IMR-90 (cell line): ENCODE measurements around the gene CACNG6. TPM values are rescaled to one million over a fixed set of nuclear protein-coding genes. Genes with fewer than 3 reads are reported as not detected.

Source experiments
- ATAC-seq: fragments of 200-7000 bp; cut with Tn5 transposase; 2 replicates; pipeline ENCODE4 v1.9.1; 2020; ENCODE audit warnings: low read depth, mild to moderate bottlenecking, moderate library complexity
- BruUV-seq: library from RNA; stranded (reverse); fragments of 400-500 nt; replicated peaks from 2 replicates; lab custom pipeline; 2021; lab: Mats Ljungman, UMichigan
- CTCF ChIA-PET: fragments of 300-600 bp; formaldehyde crosslinking; extraction: SDS; loops from one replicate; lab custom pipeline; 2021; ENCODE audit warnings: antibody characterized with exemption; lab: Yijun Ruan, JAX
- POLR2A ChIA-PET: fragments of 300-600 bp; sonication (Branson Sonifier 250); formaldehyde crosslinking; loops from one replicate; lab custom pipeline; 2022; ENCODE audit warnings: antibody characterized with exemption; ENCODE audit not compliant: unreplicated experiment; lab: Charles Lee
- DNase-seq: peaks from one replicate; pipeline ENCODE4 v3.0.0; 2013
- H2AFZ ChIP-seq: replicated peaks from 2 replicates; pipeline ENCODE3; 2013; ENCODE audit warnings: low read length, mild to moderate bottlenecking; ENCODE audit not compliant: poor library complexity
- H2AK5ac ChIP-seq: 2 replicates; pipeline ENCODE4 v1.6.1; 2013; ENCODE audit warnings: low read depth, low read length, inconsistent platforms
- H2AK9ac ChIP-seq: replicated peaks from 2 replicates; pipeline ENCODE3; 2013; ENCODE audit warnings: mild to moderate bottlenecking, low read depth, low read length, moderate library complexity; ENCODE audit not compliant: poor library complexity
- H2BK120ac ChIP-seq: 2 replicates; pipeline ENCODE4 v1.6.1; 2013; ENCODE audit warnings: low read depth, low read length, inconsistent platforms
- H2BK15ac ChIP-seq: 3 replicates; pipeline ENCODE4 v1.6.1; 2013; ENCODE audit warnings: low read depth, low read length, inconsistent platforms
- H2BK20ac ChIP-seq: 2 replicates; pipeline ENCODE4 v1.6.1; 2013; ENCODE audit warnings: low read depth, mild to moderate bottlenecking, inconsistent platforms, low read length, moderate library complexity
- H2BK5ac ChIP-seq: 2 replicates; pipeline ENCODE4 v1.6.1; 2013; ENCODE audit warnings: mild to moderate bottlenecking, low read depth, low read length, inconsistent platforms; ENCODE audit not compliant: poor library complexity, severe bottlenecking
- H3K14ac ChIP-seq: replicated peaks from 2 replicates; pipeline ENCODE4 v1.6.1; 2013; ENCODE audit warnings: low read depth, low read length, inconsistent platforms
- H3K18ac ChIP-seq: 2 replicates; pipeline ENCODE4 v1.6.1; 2013; ENCODE audit warnings: low read depth, low read length, control low read depth
- H3K23ac ChIP-seq: 2 replicates; pipeline ENCODE4 v1.6.1; 2013; ENCODE audit warnings: low read depth, low read length, inconsistent platforms
- H3K27ac ChIP-seq: 2 replicates; pipeline ENCODE4 v1.5.1; 2013; ENCODE audit warnings: mild to moderate bottlenecking, control low read depth, low read length; ENCODE audit not compliant: insufficient read depth
- H3K27me3 ChIP-seq: 2 replicates; pipeline ENCODE4 v1.6.1; 2013; ENCODE audit warnings: low read length; ENCODE audit not compliant: control insufficient read depth, insufficient read depth
- H3K36me3 ChIP-seq: 2 replicates; pipeline ENCODE4 v1.6.1; 2013; ENCODE audit warnings: low read length, mixed read lengths; ENCODE audit not compliant: control insufficient read depth, insufficient read depth
- H3K4ac ChIP-seq: 2 replicates; pipeline ENCODE4 v1.6.1; 2013; ENCODE audit warnings: low read depth, low read length, inconsistent platforms
- H3K4me1 ChIP-seq: 2 replicates; pipeline ENCODE4 v1.6.1; 2013; ENCODE audit warnings: low read length, mixed read lengths; ENCODE audit not compliant: control insufficient read depth, insufficient read depth
- H3K4me2 ChIP-seq: 2 replicates; pipeline ENCODE4 v1.6.1; 2013; ENCODE audit warnings: low read depth, mild to moderate bottlenecking, control low read depth, low read length, moderate library complexity
- H3K4me3 ChIP-seq: 2 replicates; pipeline ENCODE4 v1.5.1; 2013; ENCODE audit warnings: low read depth, mild to moderate bottlenecking, control low read depth, low read length, moderate library complexity; ENCODE audit not compliant: insufficient read depth
- H3K56ac ChIP-seq: 2 replicates; pipeline ENCODE4 v1.6.1; 2013; ENCODE audit warnings: low read length, inconsistent platforms; ENCODE audit not compliant: insufficient read depth; ENCODE audit errors: extremely low read depth
- H3K79me1 ChIP-seq, 2 experiments: 2 replicates each; pipeline ENCODE4 v1.6.1; 2013; ENCODE audit warnings: low read length in 2 of 2, inconsistent platforms in 1 of 2, low read depth in 1 of 2
- H3K9ac ChIP-seq: 2 replicates; pipeline ENCODE4 v1.6.1; 2013; ENCODE audit warnings: low read depth, low read length, control low read depth
- H3K9me1 ChIP-seq: 2 replicates; pipeline ENCODE4 v1.6.1; 2013; ENCODE audit warnings: low read length, inconsistent platforms; ENCODE audit not compliant: insufficient read depth
- H3K9me3 ChIP-seq: 2 replicates; pipeline ENCODE4 v1.6.1; 2013; ENCODE audit warnings: low read length; ENCODE audit not compliant: control insufficient read depth, insufficient read depth
- H4K20me1 ChIP-seq: 2 replicates; pipeline ENCODE4 v1.6.1; 2013; ENCODE audit warnings: low read length, inconsistent platforms; ENCODE audit not compliant: insufficient read depth
- H4K5ac ChIP-seq: 2 replicates; pipeline ENCODE4 v1.6.1; 2013; ENCODE audit warnings: mild to moderate bottlenecking, low read depth, low read length, control low read depth
- H4K8ac ChIP-seq, 2 experiments: 2 replicates each; pipeline ENCODE4 v1.6.1; 2013; ENCODE audit warnings: low read depth in 2 of 2, low read length in 2 of 2, control low read depth in 1 of 2, inconsistent platforms in 1 of 2
- H4K91ac ChIP-seq: 2 replicates; pipeline ENCODE4 v1.6.1; 2013; ENCODE audit warnings: low read depth, low read length, inconsistent platforms; ENCODE audit not compliant: insufficient read depth
- CHD1 ChIP-seq: IDR thresholded peaks from 2 replicates; pipeline ENCODE4 v1.6.1; 2012; ENCODE audit warnings: low read depth, low read length, improper control_type of control experiment
- WGBS, 2 experiments: methylation state at CpG; one replicate each; pipeline versions ENCODE4 v1.1.5 to v1.1.7; 2013; ENCODE audit warnings: missing lambda C conversion rate in 2 of 2; ENCODE audit not compliant: insufficient read length in 1 of 2; ENCODE audit errors: extremely low coverage in 2 of 2; 5-methylcytosine and 5-hydroxymethylcytosine counted together
- dilution Hi-C: fragments of 300-500 bp; cut with HindIII; formaldehyde crosslinking; loops from one replicate; pipeline ENCODE4 v1.14.3; 2018; ENCODE audit warnings: low sequenced_read_pairs; ENCODE audit not compliant: unreplicated experiment
- in situ Hi-C: fragments of 300-500 bp; cut with MboI; formaldehyde crosslinking; loops from 3 replicates; pipeline ENCODE4 v1.14.3; 2019; ENCODE audit warnings: low sequenced_read_pairs, inconsistent platforms, mixed read lengths
- intact Hi-C: fragments of 100-400 bp; cut with micrococcal nuclease; formaldehyde crosslinking; loops from 2 replicates; pipeline ENCODE4 v1.10.0; 2022
- polyA plus RNA-seq, 3 experiments: library from polyadenylated mRNA; depleted of rRNA; stranded (reverse); fragments of >200 nt; gene quantifications; 2 replicates each; pipeline ENCODE4 v1.2.3, GENCODE V29; 2012; ENCODE audit warnings: low replicate concordance in 1 of 3
- total RNA-seq: library from RNA; depleted of rRNA; stranded (reverse); fragments of >200 nt; gene quantifications from 2 replicates; pipeline ENCODE4 v1.2.3, GENCODE V29; 2012

The CACNG6 gene
- total and polyA plus RNA-seq, 2 of the 4 experiments (the other 2 are of a cell fraction), result not detected

- H3K23ac ChIP-seq, result no peak overlapping the region
- H2BK20ac ChIP-seq, result no peak overlapping the region
- no peak overlapping the region for H4K91ac ChIP-seq
- DNase-seq, result no peak
- dilution Hi-C loops, result no loop called here
- H3K27ac ChIP-seq, result no peak overlapping the region
- no peak overlapping the region for H2AK5ac ChIP-seq
- H3K14ac ChIP-seq, result no peak overlapping the region
- H3K4me3 ChIP-seq, result no peak overlapping the region
- H4K8ac ChIP-seq, result no peak overlapping the region
- no TSS peak for BruUV-seq
- no peak overlapping the region for H3K56ac ChIP-seq
- no peaks in the 10 kb centered on the region for H3K4me1 ChIP-seq
- no peaks in the 10 kb centered on the region for H4K20me1 ChIP-seq
- POLR2A ChIA-PET, result no interaction called here
- H2BK5ac ChIP-seq, result no peak overlapping the region
- no peaks in the 10 kb centered on the region; the same call in 1 of the 2 replicates for H3K9me3 ChIP-seq
- TF ChIP-seq CHD1, result no peak
- intact Hi-C loops, result no loop called here
- no peaks in the 10 kb centered on the region for H3K9me1 ChIP-seq
- H2AK9ac ChIP-seq, result no peak overlapping the region
- H2AFZ ChIP-seq, result no peak overlapping the region
- no peak overlapping the region for H2BK15ac ChIP-seq
- H3K79me1 ChIP-seq, result no peaks in the 10 kb centered on the region
- CTCF ChIA-PET, result no interaction called here
- no peak overlapping the region for H3K18ac ChIP-seq
- in situ Hi-C loops, result no loop called here
- no peak overlapping the region for H4K5ac ChIP-seq
- H3K4ac ChIP-seq, result no peak overlapping the region
- H2BK120ac ChIP-seq, result no peak overlapping the region
- no peak overlapping the region for H3K4me2 ChIP-seq
- H3K9ac ChIP-seq, result no peak overlapping the region
- H3K27me3 ChIP-seq, result peaks cover 1% of the 10 kb centered on the region; the same call in 1 of the 2 replicates
- no peak for ATAC-seq
- no peaks in the 10 kb centered on the region for H3K36me3 ChIP-seq
- WGBS, 2 experiments, result no CpG with 5 or more reads among the region's 11 CpGs
Observed at GRCh38 chr19:53951436-53951835, 40.0 kb upstream of the CACNG6 start.
